PC-3 (cell line): ENCODE measurements around the gene CD9.

Source experiments
- CTCF ChIP-seq: fragments of 300-600 bp; sonication (generic); conservative IDR thresholded peaks from 2 replicates; pipeline ENCODE4 v1.5.1; 2017; ENCODE audit warnings: antibody characterized with exemption, low read depth, mild to moderate bottlenecking, low read length
- EZH2 ChIP-seq: fragments of 300-600 bp; sonication (generic); IDR thresholded peaks from one replicate; pipeline ENCODE4 v1.6.1; 2017; ENCODE audit warnings: antibody characterized with exemption, mild to moderate bottlenecking, low read length; ENCODE audit not compliant: unreplicated experiment
- EZH2phosphoT487 ChIP-seq: fragments of 300-600 bp; sonication (generic); IDR thresholded peaks from 2 replicates; pipeline ENCODE4 v1.6.1; 2018; ENCODE audit warnings: mild to moderate bottlenecking, antibody characterized with exemption, low read length, borderline replicate concordance

GRCh38 chr12:6254491-6254890 lies 54.3 kb downstream of the CD9 start:
- no peak for TF ChIP-seq EZH2
- no peak for TF ChIP-seq CTCF
- no peak for TF ChIP-seq EZH2phosphoT487
